HepG2 (cell line): Measurements from ENCODE around the gene EPS8L1. TPM values are rescaled to one million over a fixed set of nuclear protein-coding genes. Genes with fewer than 3 reads are reported as not detected.
A peak's percentile ranks its signal among the peaks of the same experiment; 100 is the strongest.

Source experiments
- FLYWCH1 ChIP-seq: sonication (generic); formaldehyde crosslinking; IDR thresholded peaks from 2 replicates; pipeline ENCODE4 v1.8.1; 2023; ENCODE audit warnings: mild to moderate bottlenecking, missing genetic modification reagents
- GLI4 ChIP-seq: sonication (generic); formaldehyde crosslinking; IDR thresholded peaks from 2 replicates; pipeline ENCODE4 v1.5.1; 2020; ENCODE audit warnings: missing genetic modification reagents, mild to moderate bottlenecking, moderate library complexity, borderline replicate concordance
- KDM5A ChIP-seq: fragments of 200-600 bp; sonication (generic); IDR thresholded peaks from 2 replicates; pipeline ENCODE4 v1.7.0; 2018; ENCODE audit warnings: antibody characterized with exemption, mild to moderate bottlenecking, low read length, borderline replicate concordance
- MED8 ChIP-seq: sonication (generic); formaldehyde crosslinking; IDR thresholded peaks from 2 replicates; pipeline ENCODE4 v1.8.1; 2023; ENCODE audit warnings: mild to moderate bottlenecking, missing genetic modification reagents; ENCODE audit not compliant: insufficient replicate concordance
- NFE2 ChIP-seq: sonication (generic); formaldehyde crosslinking; IDR thresholded peaks from 2 replicates; pipeline ENCODE4 v1.4.0; 2020; ENCODE audit warnings: missing genetic modification reagents
- RAD21 ChIP-seq: fragments of 450-650 bp; formaldehyde crosslinking; IDR thresholded peaks from 2 replicates; pipeline ENCODE4 v1.5.0; 2020; ENCODE audit warnings: mild to moderate bottlenecking
- SSRP1 ChIP-seq: IDR thresholded peaks from 2 replicates; pipeline ENCODE4 v1.6.1; 2016; ENCODE audit warnings: control low read depth
- ZBTB21 ChIP-seq: sonication (generic); formaldehyde crosslinking; IDR thresholded peaks from 2 replicates; pipeline ENCODE4 v1.4.0; 2020; ENCODE audit warnings: missing genetic modification reagents
- ZKSCAN1 ChIP-seq: fragments of 150-350 bp; IDR thresholded peaks from 2 replicates; pipeline ENCODE4 v1.6.1; 2014; ENCODE audit warnings: low read length
- ZNF431 ChIP-seq: sonication (generic); formaldehyde crosslinking; IDR thresholded peaks from 2 replicates; pipeline ENCODE4 v1.9.0; 2022; ENCODE audit warnings: missing genetic modification reagents, low read depth, mild to moderate bottlenecking, borderline replicate concordance
- ZNF468 ChIP-seq: sonication (generic); formaldehyde crosslinking; IDR thresholded peaks from 2 replicates; pipeline ENCODE4 v1.8.0; 2022; ENCODE audit warnings: mild to moderate bottlenecking, moderate library complexity, missing genetic modification reagents
- ZNF484 ChIP-seq: sonication (generic); formaldehyde crosslinking; IDR thresholded peaks from 2 replicates; pipeline ENCODE4 v1.5.1; 2020; ENCODE audit warnings: mild to moderate bottlenecking, low read depth, missing genetic modification reagents, borderline replicate concordance
- ZNF501 ChIP-seq: sonication (generic); formaldehyde crosslinking; IDR thresholded peaks from 2 replicates; pipeline ENCODE4 v1.5.1; 2020; ENCODE audit warnings: mild to moderate bottlenecking, moderate library complexity, missing genetic modification reagents
- ZNF550 ChIP-seq: sonication (generic); formaldehyde crosslinking; IDR thresholded peaks from 2 replicates; pipeline ENCODE4 v1.4.0; 2020; ENCODE audit warnings: mild to moderate bottlenecking, missing genetic modification reagents, borderline replicate concordance
- ZNF572 ChIP-seq: sonication (generic); formaldehyde crosslinking; IDR thresholded peaks from 2 replicates; pipeline ENCODE4 v1.5.1; 2020; ENCODE audit warnings: mild to moderate bottlenecking, missing genetic modification reagents
- ZNF704 ChIP-seq: sonication (generic); formaldehyde crosslinking; IDR thresholded peaks from 2 replicates; pipeline ENCODE4 v1.8.1; 2023; ENCODE audit warnings: mild to moderate bottlenecking, inconsistent platforms, moderate library complexity, missing genetic modification reagents, borderline replicate concordance
- polyA plus RNA-seq, 8 experiments: library from polyadenylated mRNA; depleted of rRNA in 3 of 8; stranded (reverse) in 7 of 8; unstranded in 1 of 8; fragments of >200 nt; fragmentation: Illumina TruSeq in 4 of 8; extraction: Trizol in 4 of 8; gene quantifications; 2 replicates each; pipeline versions ENCODE4 v1.2.1 to v1.2.3, GENCODE V29; 2011 to 2016; ENCODE audit warnings: low read depth in 4 of 8, missing spikeins in 1 of 8, mixed read lengths in 1 of 8; ENCODE audit not compliant: insufficient read depth in 1 of 8
- total RNA-seq, 5 experiments: library from RNA; depleted of rRNA; stranded (reverse); fragments of >200 nt; fragmentation: Illumina TruSeq; extraction: Trizol; gene quantifications; 2 replicates each; pipeline ENCODE4 v1.2.3, GENCODE V29; 2016; ENCODE audit warnings: low read depth in 1 of 5
- TF ChIP-seq, protein P1 (sequence below): sonication (generic); formaldehyde crosslinking; IDR thresholded peaks from 2 replicates; pipeline ENCODE4 v1.5.0; 2020; ENCODE audit warnings: missing genetic modification reagents, mild to moderate bottlenecking, borderline replicate concordance
- TF ChIP-seq, protein P2 (sequence below), 2 experiments: sonication (generic) in 1 of 2; formaldehyde crosslinking in 1 of 2; IDR thresholded peaks; 2 replicates each; pipeline versions ENCODE4 v1.4.0 to v1.6.1; 2018 to 2020; ENCODE audit warnings: missing genetic modification reagents in 2 of 2, borderline replicate concordance in 1 of 2, low read depth in 1 of 2, mild to moderate bottlenecking in 1 of 2, missing biosample characterization in 1 of 2
- TF ChIP-seq, protein P3 (sequence below): sonication (generic); formaldehyde crosslinking; IDR thresholded peaks from 2 replicates; pipeline ENCODE4 v1.8.0; 2022; ENCODE audit warnings: missing genetic modification reagents, mild to moderate bottlenecking, moderate library complexity, borderline replicate concordance
- TF ChIP-seq, protein P4 (sequence below): sonication (generic); formaldehyde crosslinking; IDR thresholded peaks from 2 replicates; pipeline ENCODE4 v1.4.0; 2020; ENCODE audit warnings: missing genetic modification reagents, borderline replicate concordance

Gene EPS8L1
- total and polyA plus RNA-seq, 2 of the 13 experiments (the other 11 are each of a cell fraction or from before 2014, with no cell fraction given), result 3.0 to 6.3 TPM

DNA sequence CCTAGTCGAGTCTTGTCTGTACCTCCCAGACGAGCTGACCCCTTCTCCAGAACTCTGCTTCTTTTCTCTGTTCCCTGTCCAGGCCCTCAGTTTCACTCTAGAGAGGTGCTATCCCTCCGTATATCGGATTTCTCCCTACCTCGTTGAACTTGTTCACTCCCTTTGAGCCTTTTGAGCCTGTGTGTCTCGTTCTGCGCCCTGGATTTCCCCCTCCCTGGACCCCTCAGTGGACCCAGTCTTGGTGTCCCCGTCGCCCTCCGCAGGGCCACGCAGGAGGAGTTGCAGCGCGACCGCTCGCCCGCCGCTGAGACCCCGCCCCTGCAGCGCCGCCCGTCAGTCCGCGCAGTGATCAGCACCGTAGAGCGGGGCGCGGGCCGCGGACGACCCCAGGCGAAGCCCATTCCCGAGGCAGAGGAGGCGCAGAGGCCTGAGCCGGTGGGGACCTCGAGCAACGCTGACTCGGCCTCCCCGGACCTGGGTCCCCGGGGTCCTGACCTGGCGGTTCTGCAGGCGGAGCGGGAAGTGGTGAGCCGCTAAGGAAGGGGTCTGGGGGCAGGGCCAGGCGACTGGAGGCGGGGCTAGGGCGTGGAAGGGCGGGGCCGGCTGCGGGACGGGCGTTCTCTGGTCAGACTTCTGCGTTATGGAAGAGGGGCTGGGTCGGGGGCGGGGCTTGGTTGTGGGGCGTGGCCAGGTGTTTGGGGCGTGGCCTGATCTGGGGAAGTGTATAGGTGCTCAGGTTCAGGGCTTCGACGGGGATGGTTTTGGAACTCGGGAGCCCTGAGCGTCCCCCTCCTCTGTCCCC, 5.5 kb downstream of the EPS8L1 start (continued):
- TF ChIP-seq FLYWCH1 (CRISPR knock-in tag), result no peak
- TF ChIP-seq, protein P1, sequence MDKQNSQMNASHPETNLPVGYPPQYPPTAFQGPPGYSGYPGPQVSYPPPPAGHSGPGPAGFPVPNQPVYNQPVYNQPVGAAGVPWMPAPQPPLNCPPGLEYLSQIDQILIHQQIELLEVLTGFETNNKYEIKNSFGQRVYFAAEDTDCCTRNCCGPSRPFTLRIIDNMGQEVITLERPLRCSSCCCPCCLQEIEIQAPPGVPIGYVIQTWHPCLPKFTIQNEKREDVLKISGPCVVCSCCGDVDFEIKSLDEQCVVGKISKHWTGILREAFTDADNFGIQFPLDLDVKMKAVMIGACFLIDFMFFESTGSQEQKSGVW (CRISPR knock-in tag), result no peak
- TF ChIP-seq ZNF704 (CRISPR knock-in tag), result no peak
- TF ChIP-seq, protein P2, sequence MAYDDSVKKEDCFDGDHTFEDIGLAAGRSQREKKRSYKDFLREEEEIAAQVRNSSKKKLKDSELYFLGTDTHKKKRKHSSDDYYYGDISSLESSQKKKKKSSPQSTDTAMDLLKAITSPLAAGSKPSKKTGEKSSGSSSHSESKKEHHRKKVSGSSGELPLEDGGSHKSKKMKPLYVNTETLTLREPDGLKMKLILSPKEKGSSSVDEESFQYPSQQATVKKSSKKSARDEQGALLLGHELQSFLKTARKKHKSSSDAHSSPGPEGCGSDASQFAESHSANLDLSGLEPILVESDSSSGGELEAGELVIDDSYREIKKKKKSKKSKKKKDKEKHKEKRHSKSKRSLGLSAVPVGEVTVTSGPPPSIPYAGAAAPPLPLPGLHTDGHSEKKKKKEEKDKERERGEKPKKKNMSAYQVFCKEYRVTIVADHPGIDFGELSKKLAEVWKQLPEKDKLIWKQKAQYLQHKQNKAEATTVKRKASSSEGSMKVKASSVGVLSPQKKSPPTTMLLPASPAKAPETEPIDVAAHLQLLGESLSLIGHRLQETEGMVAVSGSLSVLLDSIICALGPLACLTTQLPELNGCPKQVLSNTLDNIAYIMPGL (CRISPR knock-in tag; IDR thresholded peaks at IDR 0.05; ENCODE audit: borderline replicate concordance in 1 of 2, low read depth in 1 of 2), result peak in 1 of 2 experiments; percentile 59; a peak in 2 of 4 replicates
- TF ChIP-seq KDM5A, result no peak
- TF ChIP-seq ZNF431 (CRISPR knock-in tag), result no peak
- no peak for TF ChIP-seq ZKSCAN1
- TF ChIP-seq, protein P3, sequence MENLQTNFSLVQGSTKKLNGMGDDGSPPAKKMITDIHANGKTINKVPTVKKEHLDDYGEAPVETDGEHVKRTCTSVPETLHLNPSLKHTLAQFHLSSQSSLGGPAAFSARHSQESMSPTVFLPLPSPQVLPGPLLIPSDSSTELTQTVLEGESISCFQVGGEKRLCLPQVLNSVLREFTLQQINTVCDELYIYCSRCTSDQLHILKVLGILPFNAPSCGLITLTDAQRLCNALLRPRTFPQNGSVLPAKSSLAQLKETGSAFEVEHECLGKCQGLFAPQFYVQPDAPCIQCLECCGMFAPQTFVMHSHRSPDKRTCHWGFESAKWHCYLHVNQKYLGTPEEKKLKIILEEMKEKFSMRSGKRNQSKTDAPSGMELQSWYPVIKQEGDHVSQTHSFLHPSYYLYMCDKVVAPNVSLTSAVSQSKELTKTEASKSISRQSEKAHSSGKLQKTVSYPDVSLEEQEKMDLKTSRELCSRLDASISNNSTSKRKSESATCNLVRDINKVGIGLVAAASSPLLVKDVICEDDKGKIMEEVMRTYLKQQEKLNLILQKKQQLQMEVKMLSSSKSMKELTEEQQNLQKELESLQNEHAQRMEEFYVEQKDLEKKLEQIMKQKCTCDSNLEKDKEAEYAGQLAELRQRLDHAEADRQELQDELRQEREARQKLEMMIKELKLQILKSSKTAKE (CRISPR knock-in tag), result no peak
- no peak for TF ChIP-seq ZNF468
- TF ChIP-seq SSRP1 (CRISPR knock-in tag), result no peak
- TF ChIP-seq MED8 (CRISPR knock-in tag), result no peak
- TF ChIP-seq NFE2, result no peak
- TF ChIP-seq RAD21 (CRISPR knock-in tag), result 0 out of 2 replicates have a peak, but pooled peaks have one; percentile 12
- TF ChIP-seq ZNF572 (CRISPR knock-in tag), result peak; percentile 67; the same call in 1 of the 2 replicates
- no peak for TF ChIP-seq ZNF484 (CRISPR knock-in tag)
- TF ChIP-seq, protein P4, sequence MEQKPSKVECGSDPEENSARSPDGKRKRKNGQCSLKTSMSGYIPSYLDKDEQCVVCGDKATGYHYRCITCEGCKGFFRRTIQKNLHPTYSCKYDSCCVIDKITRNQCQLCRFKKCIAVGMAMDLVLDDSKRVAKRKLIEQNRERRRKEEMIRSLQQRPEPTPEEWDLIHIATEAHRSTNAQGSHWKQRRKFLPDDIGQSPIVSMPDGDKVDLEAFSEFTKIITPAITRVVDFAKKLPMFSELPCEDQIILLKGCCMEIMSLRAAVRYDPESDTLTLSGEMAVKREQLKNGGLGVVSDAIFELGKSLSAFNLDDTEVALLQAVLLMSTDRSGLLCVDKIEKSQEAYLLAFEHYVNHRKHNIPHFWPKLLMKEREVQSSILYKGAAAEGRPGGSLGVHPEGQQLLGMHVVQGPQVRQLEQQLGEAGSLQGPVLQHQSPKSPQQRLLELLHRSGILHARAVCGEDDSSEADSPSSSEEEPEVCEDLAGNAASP (CRISPR knock-in tag), result no peak
- TF ChIP-seq ZNF550 (CRISPR knock-in tag), result no peak
- peak; percentile 78 for TF ChIP-seq ZNF501 (CRISPR knock-in tag)
- TF ChIP-seq ZBTB21 (CRISPR knock-in tag), result no peak
- TF ChIP-seq GLI4 (CRISPR knock-in tag), result no peak
